Ureter (tissue), 1 donor: ENCODE data around the gene OVAAL. TPM values are rescaled to one million over a fixed set of nuclear protein-coding genes. Genes with fewer than 3 reads are reported as not detected.

Experiments used
- DNase-seq: peaks from one replicate; pipeline ENCODE4 v3.0.0-alpha.2; 2020; ENCODE audit warnings: low spot score
- total RNA-seq: library from RNA; stranded (reverse); gene quantifications from one replicate; pipeline ENCODE4 v1.2.4, GENCODE V29; 2023
- donor health status: DM: yes; HTN: yes; CAD: no.

Gene OVAAL
- not detected for total RNA-seq

DNA sequence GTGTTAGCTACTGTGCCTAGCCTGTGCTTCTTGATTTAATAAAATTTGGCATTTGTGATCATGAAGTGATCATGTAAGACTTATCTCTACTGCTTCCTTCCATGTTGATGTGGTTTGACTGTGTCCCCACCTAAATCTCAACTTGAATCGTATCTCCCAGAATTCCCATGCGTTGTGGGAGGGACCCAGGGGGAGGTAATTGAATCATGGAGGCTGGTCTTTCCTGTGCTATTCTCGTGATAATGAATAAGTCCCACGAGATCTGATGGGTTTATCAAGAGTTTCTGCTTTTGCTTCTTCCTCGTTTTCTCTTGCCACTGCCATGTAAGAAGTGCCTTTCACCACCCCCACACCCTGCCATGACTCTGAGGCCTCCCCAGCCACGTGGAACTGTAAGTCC lies at the start of gene OVAAL:
TSS of gene OVAAL (plus strand) at position 301 of the 400 bp plus-strand sequence.
- DNase-seq, result no peak

DNA sequence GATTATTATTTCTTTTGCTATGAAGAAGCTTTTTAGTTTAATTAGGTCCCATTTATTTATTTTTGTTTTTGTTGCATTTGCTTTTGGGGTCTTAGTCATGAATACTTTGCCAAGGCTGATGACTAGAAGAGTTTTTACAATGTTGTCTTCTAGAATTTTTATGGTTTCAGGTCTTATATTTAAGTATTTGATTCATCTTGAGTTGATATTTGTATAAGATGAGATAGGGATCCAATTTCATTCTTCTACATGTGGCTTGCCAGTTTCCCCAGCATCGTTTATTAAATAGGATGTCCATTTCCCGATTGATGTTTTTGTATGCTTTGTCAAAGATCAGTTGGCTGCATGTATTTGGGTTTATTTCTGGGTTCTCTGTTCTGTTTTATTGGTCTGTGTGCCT lies 47.9 kb upstream of the OVAAL start:
- no peak for DNase-seq

DNA sequence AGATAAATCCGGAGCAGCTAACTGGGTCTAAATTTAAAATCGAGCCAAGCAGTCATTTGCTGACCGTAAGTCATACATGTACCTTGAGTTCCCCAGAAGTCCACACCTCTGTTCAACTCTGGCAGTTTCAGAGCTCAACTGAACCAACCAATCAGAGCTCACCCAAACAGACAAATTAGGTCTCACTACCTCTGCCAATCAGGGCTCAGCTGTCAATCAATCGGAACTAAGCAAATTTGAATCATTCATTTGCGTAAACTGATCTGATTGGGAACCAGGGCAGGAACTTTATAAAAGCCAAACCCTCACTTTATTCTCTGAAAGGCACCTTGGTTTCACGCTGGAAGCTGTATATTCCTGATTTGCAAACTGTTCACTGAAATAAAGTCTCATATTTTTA lies 45.2 kb upstream of the OVAAL start:
- DNase-seq, result no peak

DNA sequence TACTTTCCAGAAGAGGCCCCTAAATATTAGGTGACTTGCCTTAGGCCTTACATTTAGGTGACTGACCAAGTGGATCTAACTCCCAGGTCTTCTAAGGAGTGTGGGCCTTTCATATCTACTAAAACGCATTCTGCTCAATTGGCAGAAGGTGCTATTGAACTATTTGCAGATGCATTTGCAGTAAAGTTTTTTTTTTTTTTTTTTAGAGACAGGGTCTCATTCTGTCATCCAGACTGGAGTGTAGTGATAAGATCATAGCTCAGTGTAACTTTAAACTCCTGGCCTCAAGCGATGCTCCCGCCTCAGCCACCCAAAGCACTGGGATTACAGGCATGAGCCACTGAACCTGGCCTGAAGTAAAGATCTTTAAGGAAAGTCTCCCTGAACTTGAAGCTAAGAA lies 43.4 kb upstream of the OVAAL start:
- DNase-seq, result no peak

DNA sequence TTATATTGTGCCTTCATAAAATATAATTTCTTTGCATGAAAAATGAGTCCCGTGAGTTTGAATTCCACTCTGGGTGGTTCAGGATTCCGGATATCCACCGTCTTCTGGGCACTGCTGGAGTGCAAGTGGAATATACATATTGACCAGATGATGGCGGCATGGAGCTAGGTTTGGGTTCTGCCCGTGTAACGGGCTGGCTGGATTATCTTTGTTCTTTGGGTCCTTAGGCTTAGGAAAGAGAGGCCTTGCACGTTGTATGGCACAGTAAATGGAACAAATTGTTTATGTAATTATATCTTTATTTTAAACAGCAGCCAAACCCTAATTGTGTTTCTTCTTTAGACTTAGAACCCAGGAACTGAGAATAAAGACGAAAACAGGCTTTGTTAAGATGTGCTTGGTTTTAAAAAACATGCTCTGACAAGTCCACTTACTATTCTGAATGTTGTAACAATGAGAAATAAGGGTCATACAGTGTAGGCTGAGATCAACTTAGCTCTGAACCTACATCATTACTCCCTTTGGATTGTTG lies 42.8 kb upstream of the OVAAL start:
- peak; percentile 74 for DNase-seq

DNA sequence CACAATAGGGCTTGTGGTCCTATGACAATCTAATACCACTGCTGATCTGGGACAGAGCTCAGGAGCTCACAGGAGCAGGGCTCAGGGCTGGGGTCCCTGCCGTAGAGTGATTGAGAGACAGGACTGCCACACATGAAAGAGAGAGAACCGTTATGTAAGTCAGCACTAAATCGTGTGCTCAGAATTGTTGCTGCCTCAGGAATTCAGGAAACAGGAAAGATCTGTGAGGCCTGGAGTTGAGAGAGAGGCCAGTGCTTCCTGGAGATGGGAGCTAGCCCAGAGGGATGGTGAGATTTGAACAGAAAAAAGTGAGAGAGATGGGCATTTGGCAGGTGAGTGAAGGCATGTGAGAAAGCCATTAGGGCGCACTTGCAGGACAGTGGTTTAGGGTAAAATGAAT lies 38.9 kb upstream of the OVAAL start:
- DNase-seq, result no peak

DNA sequence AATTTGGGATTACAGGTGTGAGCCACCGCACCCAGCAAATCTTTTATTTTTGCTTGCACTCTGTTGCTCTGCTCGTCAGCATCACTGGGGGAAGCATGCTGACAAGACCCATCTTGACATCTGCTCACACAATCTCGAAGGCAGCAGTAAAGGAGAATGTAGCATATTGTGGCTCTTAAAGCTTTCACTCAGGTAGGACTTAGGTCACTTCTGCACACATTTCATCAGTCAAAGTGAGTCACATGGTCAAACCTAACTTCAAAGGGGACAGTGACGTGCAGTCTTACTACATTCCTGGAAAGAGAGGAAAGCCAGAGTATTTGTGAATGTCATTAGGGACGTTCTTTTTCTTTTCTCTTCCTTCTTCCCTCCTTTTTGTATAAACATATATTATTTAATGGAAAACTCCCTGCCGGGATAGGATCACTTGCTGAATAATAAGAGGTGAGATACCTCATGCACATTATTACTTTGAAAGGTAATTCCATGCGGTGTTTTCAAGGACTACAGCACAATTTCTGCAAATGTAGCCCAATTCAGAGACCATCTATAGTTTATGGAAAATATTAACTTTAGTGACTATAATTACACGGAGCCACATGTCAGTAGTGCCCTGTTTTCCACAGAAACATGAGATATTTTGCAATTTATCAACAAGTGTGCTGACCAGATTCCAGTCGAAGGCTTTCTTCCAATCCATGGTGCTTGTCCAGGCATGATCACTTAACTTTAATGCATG lies 37.1 kb upstream of the OVAAL start:
- no peak for DNase-seq

DNA sequence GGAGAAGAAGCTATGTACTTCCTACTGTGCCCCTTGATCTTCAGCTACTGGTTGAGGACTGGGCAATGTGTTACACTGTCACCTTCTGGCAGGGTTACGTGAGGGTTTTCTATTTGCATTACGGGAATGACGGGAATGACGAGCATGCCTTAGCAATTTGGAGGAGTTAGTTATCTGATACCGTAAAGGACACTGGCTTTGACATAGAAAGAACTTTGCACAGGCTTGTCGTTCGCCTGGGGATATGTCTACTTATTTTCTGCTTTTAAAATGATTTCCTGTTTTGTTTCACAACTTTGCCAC lies 36.6 kb upstream of the OVAAL start:
- DNase-seq, result no peak

DNA sequence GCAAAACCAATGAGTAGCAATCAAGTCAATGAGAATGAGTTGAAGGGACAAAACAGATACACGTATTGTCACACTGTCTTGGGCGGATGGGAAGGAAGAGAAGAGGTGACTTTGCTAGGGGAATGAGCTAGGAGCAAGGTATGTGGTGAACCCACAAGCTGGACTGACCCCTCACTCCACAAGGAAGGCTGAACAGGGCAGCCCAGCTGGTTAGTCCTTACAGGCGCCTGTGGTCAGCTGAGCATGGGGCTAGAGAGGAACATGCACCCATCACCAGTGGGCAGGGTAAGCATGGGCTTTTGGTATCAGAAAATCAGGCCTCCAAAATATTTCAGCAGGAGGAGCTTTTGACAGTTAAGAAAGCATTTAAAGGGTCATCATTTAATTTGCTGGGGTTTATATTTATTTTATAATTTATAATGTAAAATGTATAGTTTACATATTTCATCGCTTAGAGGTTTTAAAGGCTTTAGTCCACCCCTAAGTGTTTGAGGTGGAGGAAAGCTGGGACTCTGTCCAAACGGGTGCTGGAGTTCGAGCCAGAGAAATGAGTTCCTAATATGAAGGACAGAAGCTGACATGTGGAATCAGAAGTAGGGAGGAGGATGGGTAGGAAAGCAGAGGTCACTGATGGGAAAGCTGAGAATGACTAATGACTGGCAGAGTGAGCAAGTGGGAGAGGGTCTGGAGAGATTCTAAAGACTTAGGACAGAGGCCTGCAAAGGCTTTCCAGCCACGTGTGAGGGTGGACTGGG lies 34.4 kb upstream of the OVAAL start:
- DNase-seq, result no peak

DNA sequence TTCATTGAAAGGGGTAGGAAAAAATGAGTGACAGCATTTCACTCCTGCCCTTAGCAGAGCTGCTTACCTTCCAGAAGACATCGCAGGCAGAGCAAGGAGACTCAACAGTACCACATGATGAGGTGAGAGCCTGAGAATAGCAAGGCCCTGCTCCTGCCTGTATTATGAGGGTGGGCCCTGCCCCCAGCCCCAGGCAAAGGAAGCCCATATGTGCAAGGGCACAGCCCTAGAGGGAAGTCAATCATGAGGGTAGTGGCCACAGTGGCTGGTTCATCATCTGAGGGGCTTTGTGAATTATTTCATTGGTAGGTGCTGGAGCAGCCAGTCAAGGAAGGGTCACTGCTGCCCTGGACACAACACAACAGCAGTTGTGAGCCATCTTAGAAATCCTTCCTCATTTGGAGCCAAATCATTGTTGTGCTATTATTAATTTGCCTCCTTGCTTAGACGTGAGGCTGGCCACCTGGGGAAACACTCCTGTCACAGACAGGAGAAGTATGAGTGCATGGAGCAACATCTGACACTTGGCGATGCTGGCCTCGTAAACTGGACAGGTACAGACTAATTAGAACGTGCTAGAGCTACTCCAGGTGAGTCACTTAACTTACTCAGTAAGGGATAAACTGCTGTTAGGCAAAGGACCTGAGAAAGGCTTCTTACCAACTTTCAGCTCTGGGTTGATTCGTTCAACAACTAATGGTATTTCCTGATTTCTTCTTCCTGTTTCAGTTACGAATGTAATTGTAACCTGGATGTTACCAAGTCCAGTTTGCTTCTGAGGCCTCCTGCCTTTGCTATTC lies 33.6 kb upstream of the OVAAL start:
- no peak for DNase-seq

DNA sequence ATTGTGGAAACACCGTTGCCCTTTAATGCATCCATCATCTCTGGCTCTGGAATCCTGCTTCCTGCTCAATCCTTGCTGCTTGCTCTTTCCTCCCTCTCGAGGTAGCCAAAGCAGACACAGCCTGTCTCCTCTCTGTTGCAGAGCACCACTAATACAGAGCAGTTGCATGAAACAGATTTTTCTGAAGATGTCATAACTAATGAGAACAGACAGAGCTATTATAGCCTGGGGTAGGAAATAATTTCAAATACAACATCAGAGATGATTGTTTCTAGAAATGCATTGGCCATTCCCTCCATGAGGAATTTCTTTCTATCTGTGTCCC lies 33.1 kb upstream of the OVAAL start:
- DNase-seq, result no peak

DNA sequence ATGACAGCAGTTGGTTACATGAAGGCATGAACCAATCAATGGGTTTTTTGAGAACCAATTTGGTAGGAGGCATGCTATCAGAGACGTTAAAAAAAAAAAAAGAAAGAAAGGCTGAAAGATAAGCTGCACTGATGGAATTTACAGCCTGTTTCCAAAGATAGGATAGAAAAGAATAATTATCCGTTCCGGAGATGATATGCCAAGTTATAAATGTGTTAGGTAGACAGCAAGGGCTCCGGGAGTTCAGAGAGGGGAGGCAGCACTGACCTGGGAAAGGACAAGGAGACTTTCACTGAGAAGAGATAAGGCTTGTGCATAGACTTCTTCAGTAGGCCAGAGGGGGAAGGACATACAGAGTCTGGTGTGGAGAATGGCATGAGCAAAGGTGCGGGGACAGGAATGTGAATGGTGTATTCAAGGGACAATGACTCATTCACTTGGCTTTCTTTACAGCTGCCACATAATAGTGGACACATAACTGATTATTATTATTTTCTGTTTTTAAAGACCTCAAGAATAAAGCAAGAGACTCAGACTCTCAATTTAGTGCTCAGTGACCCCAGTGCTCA lies 31.6 kb upstream of the OVAAL start:
- DNase-seq, result no peak

DNA sequence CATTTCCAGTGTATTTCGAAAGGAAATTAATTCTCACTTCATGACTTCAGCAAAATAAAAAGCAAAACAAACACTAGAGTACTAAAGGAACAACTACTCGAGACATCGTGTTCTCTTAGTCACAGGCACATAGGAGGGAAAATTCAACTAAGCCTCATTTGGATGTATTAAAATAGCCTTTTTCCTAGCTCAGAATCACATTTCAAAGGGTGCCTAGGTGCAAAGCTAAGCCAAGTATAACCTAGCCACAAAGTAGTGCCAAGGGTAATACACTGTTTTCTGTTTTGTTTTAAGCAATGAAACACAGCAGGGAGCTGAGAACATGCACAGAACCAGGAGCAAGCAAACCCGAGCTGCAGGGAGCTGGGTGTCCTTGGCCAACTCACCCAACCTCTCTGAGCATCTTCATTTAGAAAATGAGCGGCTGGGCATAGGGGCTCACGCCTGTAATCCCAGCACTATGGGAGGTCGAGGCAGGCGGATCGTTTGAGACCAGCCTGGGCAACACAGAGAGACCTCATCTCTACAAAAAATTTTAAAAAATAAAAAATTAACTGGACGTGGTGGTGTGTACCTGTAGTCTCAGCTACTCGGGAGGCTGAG lies 29.8 kb upstream of the OVAAL start:
- DNase-seq, result no peak

DNA sequence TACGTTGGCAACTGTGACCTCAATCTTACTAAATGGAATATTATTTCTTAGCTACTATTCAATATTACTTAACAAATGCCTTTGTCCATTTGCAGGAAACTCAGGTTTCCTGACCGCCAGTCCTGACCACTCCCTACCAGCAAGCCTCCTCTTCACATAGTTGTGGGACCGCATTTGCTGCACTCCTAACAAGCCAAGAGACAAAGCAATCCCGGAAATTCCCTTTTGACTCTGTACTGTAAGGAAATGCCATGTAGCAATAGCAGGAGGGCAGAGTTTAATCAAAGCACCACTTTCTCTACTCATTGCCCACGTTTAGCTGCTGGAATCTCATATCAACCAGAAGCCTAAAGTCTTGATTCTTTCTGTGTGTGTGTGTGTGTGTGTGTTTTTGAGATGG lies 28.3 kb upstream of the OVAAL start:
- no peak for DNase-seq

DNA sequence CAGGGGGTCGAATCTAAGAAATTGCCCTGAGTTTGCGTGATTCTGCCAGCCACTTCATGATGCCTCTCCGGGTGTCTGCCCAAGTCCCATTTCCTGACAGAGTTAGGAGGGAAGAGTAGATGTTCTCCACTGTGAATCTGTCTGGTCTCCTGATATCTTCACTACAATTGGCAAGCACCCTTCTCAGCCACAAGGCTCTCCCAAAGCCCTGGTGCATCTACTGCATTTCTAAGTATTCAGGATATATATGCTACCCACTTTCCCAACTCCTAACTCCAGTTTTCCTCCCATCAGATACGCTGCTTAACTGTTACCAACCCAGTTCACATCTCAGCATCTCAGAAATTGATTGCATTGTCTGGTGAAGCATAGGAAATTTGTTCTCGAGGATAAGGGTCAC lies 25.9 kb upstream of the OVAAL start:
- no peak for DNase-seq

DNA sequence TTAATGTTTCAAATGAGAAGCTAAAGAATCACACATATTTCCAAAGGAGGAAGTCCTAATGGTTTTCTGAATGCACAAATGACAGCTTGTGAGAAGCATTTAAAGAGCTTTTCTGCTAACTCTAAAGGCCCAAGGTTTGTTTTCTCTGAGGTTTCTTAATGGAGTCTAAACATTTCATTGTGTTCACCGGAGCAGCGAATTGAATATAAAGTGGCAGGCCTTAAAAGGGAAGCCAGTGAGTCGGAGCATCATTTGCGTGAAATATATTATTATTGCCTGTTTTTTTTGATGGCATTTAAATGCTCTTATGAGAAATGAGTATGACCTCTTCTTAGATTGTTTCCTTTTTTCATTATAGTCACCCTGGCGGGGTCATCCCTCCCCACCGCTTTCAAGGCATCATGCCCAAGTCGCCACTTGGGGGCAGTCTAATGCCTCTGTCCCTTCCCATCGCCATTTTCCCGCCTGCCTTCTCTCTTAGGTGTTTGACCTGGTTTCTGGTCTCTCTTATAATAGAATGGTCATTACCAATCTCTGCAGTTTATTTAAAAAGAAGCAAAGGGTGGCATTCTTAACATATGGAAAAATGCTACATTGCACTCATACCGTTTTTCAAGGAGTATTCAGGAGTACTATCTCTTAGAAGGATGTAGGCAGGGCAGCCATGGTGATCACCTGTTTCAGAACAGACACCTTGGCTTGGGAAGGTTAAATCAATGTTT lies 25.3 kb upstream of the OVAAL start:
- DNase-seq, result peak; percentile 58

DNA sequence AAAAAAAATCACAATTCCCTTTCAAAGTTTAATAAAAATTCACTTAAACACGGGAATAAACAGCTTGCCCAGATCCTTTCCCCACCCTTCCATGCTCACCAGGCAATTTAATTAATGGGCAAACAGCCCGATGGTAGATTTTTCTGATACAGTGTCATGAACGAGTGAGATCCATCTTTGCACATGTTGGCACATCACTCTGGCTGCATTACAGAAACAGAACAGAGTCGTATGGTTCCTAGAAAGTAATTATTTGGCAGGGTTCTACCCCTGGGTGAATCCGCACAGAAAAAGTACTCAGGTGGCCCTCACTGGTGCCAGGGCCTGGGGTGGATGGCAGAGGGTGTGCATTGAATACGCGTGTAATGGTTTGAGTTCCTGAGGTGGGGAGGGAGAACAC lies 24.6 kb upstream of the OVAAL start:
- no peak for DNase-seq

DNA sequence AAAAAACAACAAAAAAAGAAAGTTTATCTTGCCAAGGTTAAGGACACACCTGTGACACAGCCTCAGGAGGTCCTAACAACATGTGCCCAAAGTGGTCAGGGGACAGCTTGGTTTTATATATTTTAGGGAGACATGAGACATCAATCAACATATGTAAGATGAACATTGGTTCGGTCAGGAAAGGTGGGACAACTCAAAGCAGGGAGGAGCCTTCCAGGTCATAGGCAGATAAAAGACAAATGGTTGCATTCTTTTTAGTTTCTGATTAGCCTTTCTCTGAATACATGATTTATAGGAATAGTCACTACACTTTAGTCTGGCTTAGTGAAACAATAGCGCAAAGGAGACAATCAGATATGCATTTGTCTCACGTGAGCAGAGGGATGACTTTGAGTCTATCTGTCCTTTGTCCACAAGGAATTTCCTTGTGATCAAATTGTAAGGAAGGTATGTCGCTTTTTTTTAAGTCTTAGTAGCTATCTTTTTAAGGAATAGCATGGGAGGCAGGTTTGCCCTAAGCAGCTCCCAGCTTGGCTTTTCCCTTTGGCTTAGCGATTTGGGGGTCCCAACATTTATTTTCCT lies 23.3 kb upstream of the OVAAL start:
- DNase-seq, result no peak

DNA sequence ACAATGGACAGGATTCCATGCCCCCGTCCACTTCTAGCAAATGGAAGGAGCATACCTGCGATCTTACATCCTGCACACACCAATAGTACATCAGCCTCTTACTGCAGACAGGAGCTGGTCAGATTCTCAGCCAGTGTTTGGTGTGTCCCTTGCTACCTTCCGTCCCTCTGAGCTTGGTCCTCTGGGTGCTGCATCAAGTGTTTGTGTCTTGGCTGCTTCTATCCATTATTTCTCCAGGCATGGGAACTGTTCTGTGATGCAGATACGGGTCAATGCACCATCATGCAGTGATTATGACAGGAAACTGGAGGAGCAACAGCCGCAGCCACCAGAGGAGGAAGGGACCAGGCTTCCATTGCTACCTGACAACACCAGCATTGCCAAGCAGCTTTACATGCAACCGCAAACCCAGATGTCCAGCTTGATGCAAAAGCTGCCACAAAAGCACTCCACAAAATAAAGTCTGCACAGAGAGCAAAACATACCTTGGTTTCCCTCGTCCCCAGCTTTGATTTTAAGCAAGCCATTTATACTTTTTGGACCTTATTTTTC lies 21.9 kb upstream of the OVAAL start:
- DNase-seq, result no peak

DNA sequence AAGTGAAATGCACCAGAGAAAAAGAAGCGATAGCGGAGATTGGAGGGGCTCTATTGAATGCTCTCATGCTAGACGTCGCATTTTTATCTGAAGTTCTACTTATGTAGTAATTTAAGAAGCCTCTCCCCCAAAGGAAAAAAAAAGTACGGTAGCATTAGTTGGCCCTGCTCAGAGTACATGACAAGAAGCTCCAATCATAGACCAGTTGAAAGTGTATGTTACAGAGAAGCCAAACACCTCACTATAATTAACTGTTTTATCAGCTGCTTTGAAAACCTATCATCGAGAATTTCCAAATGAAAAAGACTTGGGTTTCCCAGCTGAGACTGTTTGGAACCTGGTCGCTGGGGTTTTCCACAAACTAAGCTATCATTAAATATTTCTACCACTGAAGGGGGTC lies 19.6 kb upstream of the OVAAL start:
- DNase-seq, result no peak
